ENCODE results near the gene TMEM203.
"Not testable (repeated sequence)": the region's sequence is repeated elsewhere in the genome, so short reads cannot be mapped to it uniquely, and the experiment has no call there.

Gene TMEM203, protein sequence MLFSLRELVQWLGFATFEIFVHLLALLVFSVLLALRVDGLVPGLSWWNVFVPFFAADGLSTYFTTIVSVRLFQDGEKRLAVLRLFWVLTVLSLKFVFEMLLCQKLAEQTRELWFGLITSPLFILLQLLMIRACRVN

DNA sequence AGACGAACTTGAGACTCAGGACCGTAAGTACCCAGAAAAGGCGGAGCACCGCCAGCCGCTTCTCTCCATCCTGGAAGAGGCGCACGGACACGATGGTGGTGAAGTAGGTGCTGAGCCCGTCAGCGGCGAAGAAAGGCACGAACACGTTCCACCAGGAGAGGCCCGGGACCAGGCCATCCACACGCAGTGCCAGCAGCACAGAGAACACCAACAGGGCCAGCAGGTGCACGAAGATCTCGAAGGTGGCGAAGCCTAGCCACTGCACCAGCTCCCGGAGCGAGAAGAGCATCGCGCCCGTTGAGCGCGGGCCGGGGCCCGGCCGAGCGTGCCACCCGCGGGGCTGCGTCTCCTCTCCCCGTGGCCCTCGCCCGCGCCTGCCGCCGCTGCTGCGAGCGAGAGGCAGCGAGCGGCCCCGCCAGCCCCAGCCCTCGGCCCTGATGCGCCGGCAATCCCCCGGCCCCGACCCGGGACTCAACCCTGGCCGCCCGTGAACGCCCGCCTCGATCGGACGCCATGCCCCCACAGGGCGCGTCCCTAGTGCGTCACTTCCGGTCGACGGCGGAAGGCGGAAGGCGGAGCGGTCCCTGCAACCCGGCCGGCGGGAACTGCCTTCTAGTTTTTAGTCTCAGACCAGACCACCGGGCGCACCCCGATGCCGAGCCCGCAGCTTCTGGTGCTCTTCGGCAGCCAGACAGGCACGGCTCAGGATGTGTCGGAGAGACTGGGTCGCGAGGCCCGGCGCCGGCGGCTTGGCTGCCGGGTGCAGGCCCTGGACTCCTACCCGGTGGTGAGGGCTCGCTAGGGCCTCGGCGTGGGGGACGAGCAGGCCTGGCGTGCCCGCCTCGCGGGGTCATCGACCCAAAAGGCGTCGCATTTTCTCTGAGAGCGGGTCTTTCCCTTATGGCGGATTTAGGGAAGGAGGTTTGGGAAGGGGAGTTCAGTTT, at the start of gene TMEM203, which contains the start of gene NDOR1:
TSS of gene TMEM203 (minus strand) at position 523 of the 944 bp plus-strand sequence. CDS start at position 289, 234 bp downstream.
TSS of gene NDOR1 (plus strand) at position 575 of the 944 bp plus-strand sequence. CDS start at position 653, 78 bp downstream.
- DNase-seq, result peak; percentile 79

DNA sequence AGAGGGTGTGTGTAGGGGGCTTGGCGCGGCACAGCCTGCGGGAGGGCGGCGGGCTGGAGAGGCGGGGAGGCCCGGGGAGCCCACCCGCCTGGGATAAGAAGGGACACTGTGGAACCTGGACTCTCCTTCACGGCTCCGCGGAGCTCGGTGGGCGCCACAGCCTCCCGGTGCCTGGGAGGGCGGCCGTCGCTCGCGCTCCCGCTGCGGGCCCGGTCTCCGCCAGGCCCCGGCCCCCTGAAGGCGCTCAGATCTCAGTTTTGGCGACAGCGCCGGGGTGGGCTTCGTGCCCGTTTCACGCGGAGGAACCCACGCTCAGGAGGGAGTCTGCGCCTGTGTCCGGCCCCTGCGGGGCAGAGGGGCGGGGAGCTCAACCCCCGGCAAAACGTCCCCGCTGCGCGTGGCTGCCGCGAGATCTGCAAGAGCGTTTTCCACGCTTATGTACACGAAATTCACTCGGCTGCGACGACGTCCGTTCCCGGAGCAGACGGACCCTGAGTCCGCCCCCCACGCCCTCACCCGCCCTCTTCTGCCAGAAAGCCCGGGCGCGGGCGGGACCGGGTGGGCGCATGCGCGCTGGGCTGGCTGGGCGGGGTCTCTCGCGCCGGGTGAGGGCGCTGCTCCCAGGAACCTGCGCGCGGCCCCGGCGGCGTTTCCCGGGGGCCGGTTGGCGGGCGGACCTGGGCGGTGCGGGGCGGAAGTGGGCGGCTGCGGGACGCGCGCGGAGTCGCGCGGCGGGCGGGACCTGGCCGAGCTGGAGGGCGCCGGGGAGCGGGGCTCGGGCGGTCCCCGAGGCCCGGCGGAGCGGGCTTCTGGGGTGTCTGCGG, 49.4 kb upstream of the TMEM203 start, which contains the start of gene NELFB:
TSS of gene NELFB (plus strand) at position 704 of the 824 bp plus-strand sequence.
- peak; percentile 70 for DNase-seq

DNA sequence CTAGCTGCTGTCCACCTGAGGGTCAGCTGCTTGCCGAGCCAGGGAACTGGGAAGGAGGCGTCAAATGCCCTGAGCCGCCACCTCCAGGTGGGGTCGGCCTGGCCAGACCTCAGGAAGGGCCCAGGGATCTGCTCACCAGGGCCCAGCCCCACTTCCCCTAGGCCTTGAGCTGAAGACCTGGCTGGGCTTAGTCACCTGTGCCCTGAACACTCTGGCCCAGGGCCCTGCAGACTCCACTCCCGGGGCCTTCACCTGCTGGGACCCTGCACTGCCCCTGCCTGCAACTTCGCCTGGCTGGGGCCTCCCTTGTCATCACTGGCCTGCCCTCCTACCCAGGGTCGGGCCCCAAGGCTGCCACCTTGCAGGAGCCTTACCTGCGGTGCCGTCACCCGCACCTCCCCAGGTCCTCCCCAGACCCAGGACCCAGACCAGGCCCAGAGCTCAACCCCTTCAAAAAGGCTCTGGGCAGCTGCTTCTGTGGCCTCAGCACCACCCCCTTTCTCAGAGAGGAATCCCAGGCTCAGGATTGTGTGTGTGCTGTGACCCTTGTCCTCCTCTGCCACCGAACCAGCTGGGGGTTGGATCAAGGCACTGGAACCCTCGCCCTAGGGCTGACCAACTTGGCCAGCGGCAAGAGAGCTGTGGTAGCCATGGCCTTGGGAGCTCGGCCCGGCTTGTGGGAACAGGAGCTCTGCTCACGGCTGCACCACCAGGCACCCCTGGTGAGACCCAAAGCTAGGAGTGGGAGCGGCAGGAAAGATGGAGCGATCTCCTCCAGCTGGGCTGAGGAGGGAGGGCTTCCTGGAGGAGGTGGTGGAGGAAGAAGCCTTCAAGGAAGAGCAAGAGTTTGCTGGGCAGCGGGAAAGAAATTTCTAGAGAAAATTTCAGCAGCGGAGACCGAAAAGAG, 48.5 kb upstream of the TMEM203 start:
- DNase-seq, result no peak

DNA sequence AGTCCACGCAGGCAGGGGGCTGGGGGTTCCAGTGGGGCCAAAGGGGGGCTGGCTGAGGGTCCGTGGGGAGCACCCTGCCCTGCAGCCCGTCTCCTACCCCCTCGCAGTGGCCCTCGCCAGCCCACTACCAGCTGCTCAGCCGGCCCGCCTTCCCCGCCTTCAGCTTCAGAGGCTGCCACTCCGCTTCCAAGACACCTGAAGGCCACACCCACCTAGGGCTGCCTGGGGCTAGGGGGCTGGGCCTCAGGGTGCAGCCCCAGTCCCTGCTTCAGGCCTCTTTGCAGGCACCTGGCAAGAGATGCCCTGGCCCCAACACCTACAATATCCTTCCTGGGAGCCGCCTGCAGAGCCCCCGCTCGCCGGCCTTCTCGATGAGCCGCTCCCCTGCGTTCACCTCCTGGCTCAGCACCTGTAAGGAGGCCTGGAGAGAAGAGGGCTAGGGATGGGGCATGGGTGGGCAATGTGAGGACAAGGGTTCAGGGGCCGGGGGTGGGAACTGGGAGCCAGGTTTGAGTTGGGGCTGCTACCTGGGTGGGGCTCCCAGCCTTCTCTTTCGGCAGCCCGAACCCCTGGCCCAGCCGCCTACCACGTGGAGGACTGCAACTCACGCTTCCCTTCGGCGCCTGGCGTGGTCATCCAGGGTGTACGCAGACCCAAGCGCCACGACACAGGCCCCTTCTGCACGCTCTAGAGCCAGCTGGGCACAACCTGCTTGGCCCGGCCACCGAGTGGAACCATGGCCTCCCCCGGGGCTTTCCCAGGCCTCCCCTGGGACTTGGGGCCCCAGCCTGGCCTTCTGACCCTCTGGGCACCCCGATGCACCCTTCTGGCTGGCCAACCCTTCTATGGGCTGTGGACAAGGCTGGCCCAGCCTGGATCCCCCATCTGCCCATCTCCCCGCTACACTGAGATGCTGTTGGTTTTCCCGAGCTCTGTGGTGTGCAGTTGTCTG, 47.4 kb upstream of the TMEM203 start:
- no peak for DNase-seq

DNA sequence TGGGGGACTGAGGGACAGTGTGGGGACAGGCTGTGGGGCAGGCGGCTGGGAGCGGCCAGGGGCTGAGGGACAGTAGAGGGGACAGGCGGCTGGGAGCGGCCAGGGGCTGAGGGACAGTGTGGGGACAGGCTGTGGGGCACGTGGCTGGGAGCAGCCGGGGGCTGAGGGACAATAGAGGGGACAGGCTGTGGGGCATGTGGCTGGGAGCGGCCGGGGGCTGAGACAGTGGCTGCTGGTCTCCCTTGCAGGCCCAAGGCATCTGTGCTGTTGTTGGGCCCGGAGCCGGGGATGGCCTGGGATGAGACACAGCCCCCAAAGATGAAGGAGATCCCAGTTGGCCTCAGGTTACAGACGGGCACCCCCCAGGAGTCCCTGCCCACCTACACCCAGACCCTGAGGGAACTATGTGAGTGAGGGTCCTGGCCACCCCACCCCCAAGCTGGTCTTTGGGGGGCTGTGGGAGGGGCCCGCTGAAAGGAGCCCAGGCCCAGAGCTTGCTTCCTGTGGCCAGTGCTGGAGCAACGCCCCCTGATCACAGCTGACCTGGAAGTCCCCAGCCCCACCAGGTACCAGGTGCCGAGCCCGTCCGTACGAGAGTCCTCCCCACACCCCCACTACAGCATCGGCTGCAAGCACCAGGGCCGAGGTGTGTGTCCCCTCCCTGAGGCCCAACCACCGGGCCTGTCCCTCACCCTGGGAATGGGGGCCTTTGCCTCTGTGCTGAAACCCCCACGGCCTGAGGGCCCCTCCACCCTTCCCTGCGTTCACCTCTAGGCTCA, 46.2 kb upstream of the TMEM203 start:
- no peak for DNase-seq

DNA sequence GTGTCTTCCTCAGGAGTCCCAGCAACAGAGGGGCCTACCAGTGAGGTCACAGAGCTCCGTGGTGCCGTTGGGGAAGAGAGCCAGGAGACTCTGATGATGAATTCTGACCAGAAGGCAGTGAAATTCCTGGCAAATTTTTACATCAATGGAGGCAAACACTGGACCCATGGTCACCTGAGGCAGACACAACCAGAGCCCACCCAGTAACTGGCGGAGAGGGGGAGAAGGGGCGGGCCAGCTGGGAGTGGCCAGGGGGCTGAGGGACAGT, 45.7 kb upstream of the TMEM203 start, which contains the start of gene STPG3:
TSS of gene STPG3 (plus strand) at position 93 of the 268 bp plus-strand sequence. CDS start at position 94, 1 bp downstream.
- no peak for DNase-seq

DNA sequence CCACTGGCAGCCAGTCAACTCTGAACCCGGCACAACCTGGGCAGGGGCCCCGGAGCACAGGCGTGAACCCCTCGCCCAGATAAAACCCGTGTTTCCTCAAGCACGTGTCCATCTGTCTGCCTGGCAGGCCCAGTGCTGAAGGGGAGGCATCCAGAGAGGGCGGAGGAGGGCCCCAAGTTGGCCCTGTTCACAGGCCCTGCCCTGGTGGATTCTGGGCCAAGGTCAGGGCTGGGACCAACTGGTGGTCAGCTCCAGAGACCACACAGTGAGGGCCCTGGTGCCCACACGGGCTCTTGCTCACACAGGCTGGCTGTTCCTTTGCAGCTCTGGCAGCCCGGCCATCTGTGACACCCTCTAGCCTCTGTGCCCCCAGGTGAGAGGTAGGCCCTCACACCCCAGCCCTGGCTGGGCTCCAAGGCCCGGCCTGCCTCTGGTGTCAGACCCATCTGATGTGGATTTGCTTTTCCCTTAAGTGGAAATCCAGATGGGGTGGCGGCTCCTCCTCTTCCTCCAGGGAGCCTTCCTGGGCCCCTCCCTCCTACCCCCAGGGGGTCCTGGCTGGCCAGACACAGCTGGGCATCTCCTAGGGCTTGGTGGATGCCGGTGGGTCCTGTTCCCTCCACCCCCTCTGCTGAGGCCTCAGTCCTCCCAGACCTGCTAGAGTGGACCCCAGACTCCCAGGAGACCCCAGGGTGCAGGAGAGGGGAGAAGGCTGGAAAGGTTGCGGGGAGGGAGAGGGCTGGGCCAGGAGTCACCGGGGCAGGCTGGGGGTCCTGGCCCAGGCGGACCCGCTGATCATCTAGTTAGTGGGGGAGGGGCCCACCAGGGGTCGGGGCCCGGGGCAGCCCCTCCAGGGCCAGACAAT, 45.1 kb upstream of the TMEM203 start:
- DNase-seq, result no peak

DNA sequence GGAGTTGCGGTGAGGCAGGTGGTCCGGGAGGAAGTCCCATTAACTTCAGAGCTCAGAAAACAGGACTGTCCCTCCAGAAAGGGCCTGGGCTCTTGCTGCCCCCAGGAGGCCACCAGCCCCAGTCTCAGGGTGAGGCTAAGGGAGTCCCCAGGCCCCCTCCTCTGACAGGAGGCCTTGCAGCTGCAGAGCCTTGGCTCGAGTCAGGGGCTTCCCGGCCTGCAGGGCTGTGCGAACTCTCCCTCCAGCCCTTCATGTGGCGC, 42.4 kb upstream of the TMEM203 start:
- no peak for DNase-seq

DNA sequence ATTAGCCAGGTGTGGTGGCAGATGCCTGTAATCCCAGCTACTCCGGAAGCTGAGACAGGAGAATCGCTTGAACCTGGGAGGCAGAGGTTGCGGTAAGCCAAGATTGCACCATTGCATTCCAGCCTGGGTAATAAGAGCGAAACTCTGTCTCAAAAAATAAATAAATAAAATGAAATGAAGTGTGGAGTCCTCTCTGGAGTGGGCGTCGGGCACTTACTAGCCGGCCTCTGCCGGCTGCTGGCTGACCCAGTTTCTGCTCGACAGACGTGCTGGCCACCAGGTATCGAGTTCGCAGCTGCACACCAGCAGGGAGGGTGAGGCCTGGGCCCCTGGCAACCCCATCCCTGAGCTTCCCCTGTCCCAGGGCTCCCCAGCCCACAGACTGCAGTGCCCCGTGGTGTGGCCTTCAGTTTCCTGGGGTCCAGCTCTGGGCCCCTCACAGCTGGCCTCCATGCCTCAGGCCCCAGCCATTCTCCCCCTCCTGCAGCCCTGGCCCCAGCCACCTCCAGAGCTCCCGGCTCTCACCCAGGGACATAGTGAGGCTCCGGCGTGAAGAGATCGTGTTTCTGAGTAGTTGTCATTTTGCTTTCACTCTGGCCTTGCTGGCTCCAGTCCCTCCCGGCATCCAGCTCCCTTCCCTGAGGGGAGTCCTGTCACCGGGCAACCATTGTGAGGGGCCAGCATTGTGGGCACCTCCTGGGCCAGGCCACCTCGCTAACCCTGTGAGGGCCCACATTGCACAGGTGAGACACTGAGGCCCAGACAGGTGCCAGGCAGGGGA, 41.9 kb upstream of the TMEM203 start:
- DNase-seq, result no peak

DNA sequence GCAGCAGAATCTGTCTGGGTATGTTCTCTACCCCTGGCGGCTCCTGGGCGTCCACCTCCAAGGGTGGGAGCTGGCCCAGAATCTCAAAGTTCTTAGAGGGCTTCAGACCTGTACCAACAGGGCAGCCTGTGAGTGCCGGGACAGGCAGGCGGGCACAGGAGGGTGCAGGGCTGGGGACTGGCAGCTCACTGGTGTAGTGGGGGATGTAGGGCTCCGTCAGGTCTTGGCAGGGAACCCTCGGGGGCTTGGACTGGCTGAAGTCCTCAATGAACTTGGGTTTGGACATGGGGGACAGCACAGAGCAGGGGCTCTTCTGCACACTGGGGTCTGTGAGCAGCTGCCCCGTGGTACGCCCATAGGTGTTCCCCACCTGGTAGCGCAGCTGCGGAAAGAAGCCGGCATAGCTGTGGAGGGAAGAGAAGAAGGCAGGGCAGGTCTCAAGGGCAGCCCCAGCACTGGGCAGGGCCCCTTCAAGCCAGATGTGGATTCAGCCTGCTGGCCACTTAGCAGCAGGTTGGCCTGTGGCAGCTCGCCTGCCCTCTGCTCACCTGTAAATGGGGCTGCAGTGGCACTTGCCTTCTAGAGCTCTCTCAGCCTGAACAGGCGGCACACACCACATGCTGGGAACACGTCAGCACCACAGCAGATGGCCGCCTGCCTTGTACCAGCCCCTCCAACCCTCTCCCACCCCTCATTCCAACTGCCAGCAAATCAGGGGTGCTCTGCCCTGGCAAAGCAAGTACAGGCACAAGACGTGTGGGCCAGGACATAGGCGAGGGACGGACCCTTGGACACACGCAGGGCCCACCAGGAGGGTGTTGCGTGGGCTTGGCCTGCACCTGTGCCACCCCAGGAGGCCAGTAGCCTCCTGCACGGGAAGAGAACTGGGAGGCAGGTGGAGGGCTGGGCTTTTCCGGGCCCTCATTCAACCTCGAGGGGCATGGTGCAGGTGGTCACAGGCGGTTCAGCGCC, 40.3 kb upstream of the TMEM203 start:
- no peak for DNase-seq

DNA sequence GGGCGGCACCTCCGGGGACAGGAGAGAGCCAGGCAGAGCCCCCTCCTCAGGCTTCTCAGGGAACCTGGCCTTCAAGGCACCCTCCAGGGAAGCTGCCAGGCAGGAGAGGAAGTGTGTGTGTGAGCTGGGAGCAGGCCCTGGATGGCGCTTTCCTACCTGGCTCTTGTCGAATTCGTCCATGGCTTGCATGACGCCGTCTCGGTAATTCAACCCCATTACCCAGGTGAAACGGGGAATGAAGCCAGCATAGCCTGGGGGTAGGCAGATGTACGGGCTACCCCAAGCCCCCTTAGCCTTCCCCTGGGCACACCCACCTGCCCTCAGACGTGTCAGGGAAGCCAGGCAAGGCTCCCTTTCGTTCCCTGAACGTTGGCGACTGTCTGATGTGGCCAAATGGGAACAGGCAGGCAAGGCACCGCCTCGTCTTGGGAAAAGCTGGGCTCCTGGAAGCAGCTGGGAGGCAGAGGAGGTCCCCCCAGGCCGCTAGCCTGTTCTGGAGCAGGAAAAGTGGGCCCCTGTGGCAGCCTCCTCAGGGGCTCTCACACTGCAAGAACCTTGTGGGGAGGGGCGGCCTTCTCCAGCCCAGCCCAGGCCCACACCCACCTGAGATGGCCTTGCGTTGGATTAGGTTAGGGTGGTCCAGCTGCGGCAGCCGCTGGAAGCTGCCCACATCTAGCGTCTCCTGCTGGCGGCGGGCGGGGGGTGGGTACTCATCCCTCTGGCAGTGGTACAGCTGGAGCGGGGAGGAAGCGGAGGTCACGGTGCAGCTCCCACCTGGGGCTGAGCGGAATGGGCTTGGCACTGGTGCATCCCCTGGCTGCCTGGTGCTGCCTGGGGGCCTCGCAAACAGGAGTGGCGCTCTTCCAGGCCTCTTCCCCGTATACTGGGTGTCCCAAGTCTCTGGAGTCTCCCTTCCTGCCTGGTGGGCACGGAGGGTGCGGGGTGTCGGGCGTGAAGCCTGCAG, 39.3 kb upstream of the TMEM203 start:
- DNase-seq, result no peak

DNA sequence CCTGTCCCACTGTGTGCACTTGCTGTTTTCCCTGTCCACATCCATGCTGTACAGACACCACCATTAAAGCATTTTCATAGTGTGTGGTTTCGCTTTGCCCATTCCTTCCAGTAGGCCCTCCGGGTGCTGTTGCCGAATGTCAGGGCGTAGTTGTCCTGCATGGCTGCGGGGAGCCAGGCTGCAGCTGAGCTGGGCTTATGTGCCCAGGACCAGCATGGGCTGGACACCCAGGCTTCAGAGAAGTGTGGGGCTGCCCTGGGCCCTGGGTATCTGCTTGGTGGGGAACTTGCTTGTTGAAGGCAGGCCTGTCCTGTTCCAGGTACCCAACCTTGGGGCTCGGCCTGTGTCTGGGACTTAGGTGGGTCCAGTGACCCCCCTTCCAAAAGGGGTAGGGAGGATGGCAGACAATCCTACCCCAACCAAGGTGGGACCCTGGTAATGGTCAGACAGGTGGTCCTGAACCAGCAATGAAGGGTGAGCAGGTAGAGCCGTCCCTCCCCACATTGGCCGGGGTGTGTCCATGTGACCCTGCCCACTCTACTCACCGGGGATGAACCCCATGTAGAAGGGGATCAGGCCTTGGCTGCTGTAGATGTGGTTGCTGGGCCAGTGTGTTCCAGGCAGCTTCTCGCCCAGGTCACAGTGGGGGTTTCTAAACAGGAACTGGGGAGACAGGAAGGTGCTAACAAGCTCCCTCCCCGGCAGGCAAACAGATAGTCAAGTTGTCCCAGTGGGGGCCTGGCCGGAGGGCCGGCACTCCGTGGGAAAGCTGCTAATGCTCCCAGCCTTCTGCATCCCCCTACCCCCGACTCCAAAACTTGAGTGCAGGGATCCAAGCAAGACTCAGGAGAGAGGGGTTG, 38.4 kb upstream of the TMEM203 start:
- DNase-seq, result no peak

DNA sequence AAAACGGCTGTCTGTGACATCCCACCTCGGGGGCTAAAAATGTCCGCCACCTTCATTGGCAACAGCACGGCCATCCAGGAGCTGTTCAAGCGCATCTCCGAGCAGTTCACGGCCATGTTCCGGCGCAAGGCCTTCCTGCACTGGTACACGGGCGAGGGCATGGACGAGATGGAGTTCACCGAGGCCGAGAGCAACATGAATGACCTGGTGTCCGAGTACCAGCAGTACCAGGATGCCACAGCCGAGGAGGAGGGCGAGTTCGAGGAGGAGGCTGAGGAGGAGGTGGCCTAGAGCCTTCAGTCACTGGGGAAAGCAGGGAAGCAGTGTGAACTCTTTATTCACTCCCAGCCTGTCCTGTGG, 37.8 kb upstream of the TMEM203 start:
- DNase-seq, result not testable (repeated sequence)

DNA sequence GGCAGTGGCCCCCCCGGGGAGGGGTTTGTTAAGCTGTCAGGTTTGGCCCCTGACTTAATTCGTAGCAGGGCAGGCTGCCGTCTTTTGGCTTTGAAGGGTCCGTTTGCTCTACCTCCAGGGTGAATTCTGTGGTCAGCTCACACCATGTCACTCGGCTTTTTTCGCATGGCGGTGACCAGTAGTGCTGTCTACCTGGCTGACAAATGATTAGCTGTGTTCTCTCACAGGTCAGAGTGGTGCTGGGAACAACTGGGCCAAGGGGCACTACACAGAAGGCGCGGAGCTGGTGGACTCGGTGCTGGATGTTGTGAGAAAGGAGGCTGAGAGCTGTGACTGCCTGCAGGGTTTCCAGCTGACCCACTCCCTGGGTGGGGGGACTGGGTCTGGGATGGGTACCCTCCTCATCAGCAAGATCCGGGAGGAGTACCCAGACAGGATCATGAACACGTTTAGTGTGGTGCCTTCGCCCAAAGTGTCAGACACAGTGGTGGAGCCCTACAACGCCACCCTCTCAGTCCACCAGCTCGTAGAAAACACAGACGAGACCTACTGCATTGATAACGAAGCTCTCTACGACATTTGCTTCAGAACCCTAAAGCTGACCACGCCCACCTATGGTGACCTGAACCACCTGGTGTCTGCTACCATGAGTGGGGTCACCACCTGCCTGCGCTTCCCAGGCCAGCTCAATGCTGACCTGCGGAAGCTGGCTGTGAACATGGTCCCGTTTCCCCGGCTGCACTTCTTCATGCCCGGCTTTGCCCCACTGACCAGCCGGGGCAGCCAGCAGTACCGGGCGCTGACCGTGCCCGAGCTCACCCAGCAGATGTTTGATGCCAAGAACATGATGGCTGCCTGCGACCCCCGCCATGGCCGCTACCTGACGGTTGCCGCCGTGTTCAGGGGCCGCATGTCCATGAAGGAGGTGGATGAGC, 37.1 kb upstream of the TMEM203 start:
- no peak for DNase-seq

Measured in KG1 (cell line).